ENCODE measurements around the gene SOCS4. TPM values are rescaled to one million over a fixed set of nuclear protein-coding genes. Genes with fewer than 3 reads are reported as not detected.
"Not testable (repeated sequence)": the region's sequence is repeated elsewhere in the genome, so short reads cannot be mapped to it uniquely, and the experiment has no call there.

Gene SOCS4
- total RNA-seq, 1 experiment from 2014 or later, result 15.7 TPM

GRCh38 chr14:55074662-55075061, 47.6 kb downstream of the SOCS4 start:
- DNase-seq (ENCODE audit: low read depth, low spot score), result no peak
- in situ Hi-C loops (cut with HindIII; ENCODE audit: low pct_unique_long_range_greater_than_20kb, low sequenced_read_pairs), result no loop called here

- in situ Hi-C loops (cut with HindIII; ENCODE audit: low pct_unique_long_range_greater_than_20kb, low sequenced_read_pairs), result no loop called here
- DNase-seq (ENCODE audit: low read depth, low spot score), result no peak
These were observed 48.7 kb downstream of the SOCS4 start for GRCh38 chr14:55075628-55076175.

GRCh38 chr14:55077170-55078151, 50.4 kb downstream of the SOCS4 start:
- in situ Hi-C loops (cut with HindIII; ENCODE audit: low pct_unique_long_range_greater_than_20kb, low sequenced_read_pairs), result no loop called here
- DNase-seq (ENCODE audit: low read depth, low spot score), result peak; percentile 91

GRCh38 chr14:55079961-55080360, 52.9 kb downstream of the SOCS4 start:
- DNase-seq (ENCODE audit: low read depth, low spot score); in situ Hi-C loops (cut with HindIII; ENCODE audit: low pct_unique_long_range_greater_than_20kb, low sequenced_read_pairs): not testable (repeated sequence)

- in situ Hi-C loops (cut with HindIII; ENCODE audit: low pct_unique_long_range_greater_than_20kb, low sequenced_read_pairs), result no loop called here
- no peak for DNase-seq (ENCODE audit: low read depth, low spot score)
These were observed 57.5 kb downstream of the SOCS4 start for GRCh38 chr14:55084401-55085059.

GRCh38 chr14:55085060-55085660, 58.1 kb downstream of the SOCS4 start:
- in situ Hi-C loops (cut with HindIII; ENCODE audit: low pct_unique_long_range_greater_than_20kb, low sequenced_read_pairs), result no loop called here
- DNase-seq (ENCODE audit: low read depth, low spot score), result no peak

GRCh38 chr14:55086938-55087337, 59.9 kb downstream of the SOCS4 start:
- no peak for DNase-seq (ENCODE audit: low read depth, low spot score)
- in situ Hi-C loops (cut with HindIII; ENCODE audit: low pct_unique_long_range_greater_than_20kb, low sequenced_read_pairs), result no loop called here

- DNase-seq (ENCODE audit: low read depth, low spot score), result no peak
- in situ Hi-C loops (cut with HindIII; ENCODE audit: low pct_unique_long_range_greater_than_20kb, low sequenced_read_pairs), result no loop called here
These were observed 61.3 kb downstream of the SOCS4 start for GRCh38 chr14:55088356-55088755.

- DNase-seq (ENCODE audit: low read depth, low spot score), result no peak
- in situ Hi-C loops (cut with HindIII; ENCODE audit: low pct_unique_long_range_greater_than_20kb, low sequenced_read_pairs), result no loop called here
These were observed 65.3 kb downstream of the SOCS4 start for GRCh38 chr14:55092341-55092740.

- in situ Hi-C loops (cut with HindIII; ENCODE audit: low pct_unique_long_range_greater_than_20kb, low sequenced_read_pairs), result no loop called here
- DNase-seq (ENCODE audit: low read depth, low spot score), result no peak
These were observed 67.5 kb downstream of the SOCS4 start for GRCh38 chr14:55094292-55095157.

- in situ Hi-C loops (cut with HindIII; ENCODE audit: low pct_unique_long_range_greater_than_20kb, low sequenced_read_pairs), result no loop called here
- DNase-seq (ENCODE audit: low read depth, low spot score), result peak; percentile 99
These were observed 71.0 kb downstream of the SOCS4 start for GRCh38 chr14:55097881-55098560.

- DNase-seq (ENCODE audit: low read depth, low spot score), result no peak
- in situ Hi-C loops (cut with HindIII; ENCODE audit: low pct_unique_long_range_greater_than_20kb, low sequenced_read_pairs), result no loop called here
These were observed 71.5 kb downstream of the SOCS4 start for GRCh38 chr14:55098561-55098898.

Other genes starting within 250 kb of the SOCS4 start
- gene GCH1, start 124.4 kb upstream of the SOCS4 start, total RNA-seq (2014; rRNA removed; shearing (Covaris generic)), result 2.7 and 3.9 TPM in 2 replicates
- gene WDHD1, start 137 bp upstream of the SOCS4 start, total RNA-seq (2014; rRNA removed; shearing (Covaris generic)), result 13.6 and 16.7 TPM in 2 replicates
- 55.1 and 56.4 TPM in 2 replicates for gene MAPK1IP1L, start 24.4 kb downstream of the SOCS4 start, total RNA-seq (2014; rRNA removed; shearing (Covaris generic))
- 2,048 and 2,147 TPM in 2 replicates for gene LGALS3, start 102.0 kb downstream of the SOCS4 start, total RNA-seq (2014; rRNA removed; shearing (Covaris generic))
- 29.2 and 31.1 TPM in 2 replicates for gene DLGAP5, start 164.3 kb downstream of the SOCS4 start, total RNA-seq (2014; rRNA removed; shearing (Covaris generic))
- gene FBXO34, start 244.2 kb downstream of the SOCS4 start, total RNA-seq (2014; rRNA removed; shearing (Covaris generic)), result 14.2 and 15.6 TPM in 2 replicates